Measurements from ENCODE around the gene DLG2. TPM values are rescaled to one million over a fixed set of nuclear protein-coding genes. Genes with fewer than 3 reads are reported as not detected.

DLG2 gene
- total and polyA plus RNA-seq, 7 donors, result 0.23 to 5.3 (median 3.4) TPM

GRCh38 chr11:84255483-84255882 is 1371.7 kb downstream of the DLG2 start:
- no peak for DNase-seq
- Histone ChIP-seq H3K9me3 (no peaks in the 10 kb centered on the region), H3K27me3 (ENCODE audit: insufficient read depth in 3 of 3, low read length in 2 of 3) (no peaks in the 10 kb centered on the region), H3K27ac (no peak overlapping the region), H3K36me3 (ENCODE audit: insufficient read depth in 1 of 2, low read depth in 1 of 2) (no peaks in the 10 kb centered on the region), H3K4me1 (no peaks in the 10 kb centered on the region), H3K4me3 (no peak overlapping the region)
- intact Hi-C loops (cut with DNase I), result no loop called here
- TF ChIP-seq CTCF (IDR thresholded peaks at IDR 0.05), result no peak
- 91 to 94% (median 93%) methylated on average over 5 of the region's 5 CpGs for WGBS, 3 donors
- ATAC-seq, result no peak

GRCh38 chr11:84250834-84251613 is 1376.1 kb downstream of the DLG2 start:
- H3K4me3 ChIP-seq, result no peak overlapping the region
- WGBS, 3 donors, result 93 to 96% (median 96%) methylated on average over 2 of the region's 2 CpGs
- no peaks in the 10 kb centered on the region for H3K9me3 ChIP-seq
- DNase-seq (no peak), ATAC-seq (no peak)
- H3K4me1 ChIP-seq, result no peaks in the 10 kb centered on the region
- H3K27me3 ChIP-seq (ENCODE audit: insufficient read depth in 3 of 3, low read length in 2 of 3), result no peaks in the 10 kb centered on the region
- no peak overlapping the region for H3K27ac ChIP-seq
- intact Hi-C loops (cut with DNase I), result no loop called here
- no peak for TF ChIP-seq CTCF (IDR thresholded peaks at IDR 0.05)
- H3K36me3 ChIP-seq (ENCODE audit: insufficient read depth in 1 of 2, low read depth in 1 of 2), result peaks cover 0 to 2% of the 10 kb centered on the region in 2 donors

GRCh38 chr11:84249344-84250135 is 1377.6 kb downstream of the DLG2 start:
- peaks cover 0 to 2% of the 10 kb centered on the region in 2 donors for H3K36me3 ChIP-seq (ENCODE audit: insufficient read depth in 1 of 2, low read depth in 1 of 2)
- H3K4me1 ChIP-seq, result no peaks in the 10 kb centered on the region
- DNase-seq, result no peak
- H3K9me3 ChIP-seq, result no peaks in the 10 kb centered on the region
- no peak overlapping the region for H3K27ac ChIP-seq
- no peak overlapping the region for H3K4me3 ChIP-seq
- H3K27me3 ChIP-seq (ENCODE audit: insufficient read depth in 3 of 3, low read length in 2 of 3), result no peaks in the 10 kb centered on the region
- intact Hi-C loops (cut with DNase I), result no loop called here
- TF ChIP-seq CTCF (IDR thresholded peaks at IDR 0.05), result no peak
- ATAC-seq, result no peak
- WGBS, 3 donors, result 71 to 89% (median 85%) methylated on average over 4 of the region's 4 CpGs

GRCh38 chr11:84247926-84248325 is 1379.2 kb downstream of the DLG2 start:
- H3K27ac ChIP-seq, result no peak overlapping the region
- intact Hi-C loops (cut with DNase I), result no loop called here
- no peak for TF ChIP-seq CTCF (IDR thresholded peaks at IDR 0.05)
- peaks cover 0 to 2% of the 10 kb centered on the region in 2 donors for H3K36me3 ChIP-seq (ENCODE audit: insufficient read depth in 1 of 2, low read depth in 1 of 2)
- no peak for DNase-seq
- H3K4me1 ChIP-seq, result no peaks in the 10 kb centered on the region
- H3K27me3 ChIP-seq (ENCODE audit: insufficient read depth in 3 of 3, low read length in 2 of 3), result no peaks in the 10 kb centered on the region
- H3K4me3 ChIP-seq, result no peak overlapping the region
- ATAC-seq, result no peak
- 56 to 68% (median 60%) methylated on average over 4 of the region's 4 CpGs for WGBS, 3 donors
- no peaks in the 10 kb centered on the region for H3K9me3 ChIP-seq
